ENCODE measurements around the gene ING4. TPM values are rescaled to one million over a fixed set of nuclear protein-coding genes. Genes with fewer than 3 reads are reported as not detected.

The ING4 gene
- total and polyA plus RNA-seq, 12 donors: 22.6 to 87.6 (median 41.3) TPM

GRCh38 chr12:6631549-6631961, 31.4 kb downstream of the ING4 start:
- TF ChIP-seq POLR2A (IDR thresholded peaks at IDR 0.05): no peak
- no peak for TF ChIP-seq CTCF (IDR thresholded peaks at IDR 0.05)
- Histone ChIP-seq H3K27me3 (no peaks in the 10 kb centered on the region), H3K4me3 (no peak overlapping the region), H3K4me1 (replicated peaks in 1 of 2) (peaks cover 0 to 7% of the 10 kb centered on the region in 2 donors), H3K9me3 (replicated peaks in 1 of 3) (no peaks in the 10 kb centered on the region), H3K27ac (peak overlapping the region in 2 of 5 donors; percentile 47 to 56), H3K36me3 (replicated peaks in 1 of 2) (no peaks in the 10 kb centered on the region)
- DNase-seq: no peak
- 58 to 77% (median 67%) methylated on average over 2 to 3 of the region's 3 CpGs for WGBS, 4 donors
- intact Hi-C loops (cut with DNase I): no loop called here

GRCh38 chr12:6630736-6631135, 32.2 kb downstream of the ING4 start:
- H3K27me3 ChIP-seq: no peaks in the 10 kb centered on the region
- TF ChIP-seq POLR2A (IDR thresholded peaks at IDR 0.05) (no peak), CTCF (IDR thresholded peaks at IDR 0.05) (no peak)
- peak overlapping the region in 1 of 5 donors; percentile 47 for H3K27ac ChIP-seq
- no peaks in the 10 kb centered on the region for H3K36me3 ChIP-seq (replicated peaks in 1 of 2)
- H3K4me1 ChIP-seq (replicated peaks in 1 of 2): peaks cover 0 to 7% of the 10 kb centered on the region in 2 donors
- intact Hi-C loops (cut with DNase I): no loop called here
- 51 to 66% (median 56%) methylated on average over 4 to 5 of the region's 5 CpGs for WGBS, 4 donors
- H3K4me3 ChIP-seq: no peak overlapping the region
- DNase-seq: no peak
- H3K9me3 ChIP-seq (replicated peaks in 1 of 3): no peaks in the 10 kb centered on the region

GRCh38 chr12:6627616-6628015, 35.3 kb downstream of the ING4 start:
- Histone ChIP-seq H3K4me1 (replicated peaks in 1 of 2) (peaks cover 0 to 7% of the 10 kb centered on the region in 2 donors), H3K9me3 (replicated peaks in 1 of 3) (no peaks in the 10 kb centered on the region), H3K4me3 (no peak overlapping the region), H3K27me3 (no peaks in the 10 kb centered on the region), H3K36me3 (replicated peaks in 1 of 2) (no peaks in the 10 kb centered on the region), H3K27ac (no peak overlapping the region)
- WGBS, 4 donors: 52 to 68% (median 58%) methylated on average over 6 to 7 of the region's 7 CpGs
- TF ChIP-seq POLR2A (IDR thresholded peaks at IDR 0.05) (no peak), CTCF (IDR thresholded peaks at IDR 0.05) (no peak)
- DNase-seq: no peak
- intact Hi-C loops (cut with DNase I): loop anchor here in 1 of 2 donors (5.0 kb wide), 1 partner anchor 210 kb away; no protein-coding TSS in a partner anchor

GRCh38 chr12:6626654-6627283, 36.1 kb downstream of the ING4 start:
- Histone ChIP-seq H3K27ac (no peak overlapping the region), H3K4me1 (replicated peaks in 1 of 2) (peaks cover 0 to 4% of the 10 kb centered on the region in 2 donors), H3K4me3 (no peak overlapping the region), H3K36me3 (replicated peaks in 1 of 2) (no peaks in the 10 kb centered on the region), H3K9me3 (replicated peaks in 1 of 3) (no peaks in the 10 kb centered on the region), H3K27me3 (no peaks in the 10 kb centered on the region)
- DNase-seq: no peak
- intact Hi-C loops (cut with DNase I): loop anchor here in 1 of 2 donors (5.0 kb wide), 1 partner anchor 211 kb away; no protein-coding TSS in a partner anchor
- TF ChIP-seq CTCF (IDR thresholded peaks at IDR 0.05) (no peak), POLR2A (IDR thresholded peaks at IDR 0.05) (no peak)
- 73 to 80% (median 75%) methylated on average over 8 of the region's 8 CpGs for WGBS, 4 donors

Measured in adrenal gland (tissue), 12 donors.